HUES48 (cell line): ENCODE data around the gene KCND1.

ENCODE experiments used
- H3K27ac ChIP-seq: one replicate; pipeline ENCODE4 v1.7.0; 2013; ENCODE audit warnings: low read depth, low read length, inconsistent platforms
- H3K27me3 ChIP-seq: 2 replicates; pipeline ENCODE4 v1.6.1; 2013; ENCODE audit warnings: mild to moderate bottlenecking, low read length; ENCODE audit not compliant: control insufficient read depth, insufficient read depth
- H3K36me3 ChIP-seq: 2 replicates; pipeline ENCODE4 v1.6.1; 2013; ENCODE audit warnings: low read length; ENCODE audit not compliant: control insufficient read depth, insufficient read depth
- H3K4me1 ChIP-seq: 2 replicates; pipeline ENCODE4 v1.6.1; 2013; ENCODE audit warnings: mild to moderate bottlenecking, low read length; ENCODE audit not compliant: control insufficient read depth, insufficient read depth
- H3K4me3 ChIP-seq: 2 replicates; pipeline ENCODE4 v1.5.1; 2013; ENCODE audit warnings: mild to moderate bottlenecking, low read depth, low read length
- H3K9ac ChIP-seq: 2 replicates; pipeline ENCODE4 v1.6.1; 2013; ENCODE audit warnings: mild to moderate bottlenecking, low read depth, low read length, moderate library complexity
- H3K9me3 ChIP-seq: 2 replicates; pipeline ENCODE4 v1.6.1; 2013; ENCODE audit warnings: low read length; ENCODE audit not compliant: control insufficient read depth, insufficient read depth

Gene KCND1

DNA sequence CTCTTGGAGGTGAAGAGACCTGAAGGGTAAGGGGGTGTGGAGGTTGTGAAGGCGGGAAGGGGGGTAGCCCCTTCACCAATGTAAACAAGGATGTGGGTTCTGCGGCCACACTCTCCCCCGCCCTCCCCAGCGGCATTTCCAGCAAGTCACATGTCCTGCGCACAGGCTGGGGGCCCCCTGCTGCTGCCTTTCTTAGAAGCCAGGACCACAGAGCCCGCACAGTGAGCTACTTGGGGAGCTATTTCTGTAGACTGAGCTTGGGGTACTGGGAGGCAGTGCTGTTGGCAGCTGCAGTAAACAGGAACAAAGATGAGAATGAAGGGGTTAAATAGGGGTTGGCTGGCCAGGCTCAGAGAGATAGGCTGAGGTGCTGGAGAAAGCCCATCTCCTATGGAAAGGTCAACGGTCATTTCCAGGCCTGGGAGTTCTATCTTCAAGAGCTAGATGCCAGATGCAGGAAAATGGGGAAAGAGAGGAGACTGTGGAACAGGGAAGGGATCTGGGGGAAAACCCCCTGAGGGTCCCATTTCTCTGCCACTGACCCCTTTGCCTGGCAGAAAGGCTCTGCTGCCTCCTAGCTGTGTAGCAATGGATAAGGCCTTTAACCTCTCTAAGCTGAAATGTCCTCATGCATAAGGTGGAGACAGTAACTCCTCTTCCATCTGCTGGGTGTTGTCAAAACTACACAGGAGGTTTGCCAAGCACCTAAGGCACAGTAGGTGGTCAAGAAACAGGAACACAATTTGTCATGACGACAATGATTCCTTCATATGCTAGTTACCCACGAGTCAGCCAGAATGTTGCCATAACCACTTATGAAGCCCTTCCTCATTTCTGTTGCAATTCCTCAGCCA is 34.4 kb downstream of the KCND1 start:
- Histone ChIP-seq H3K9me3 (peaks cover 39% of the 10 kb centered on the region), H3K27ac (peak overlapping the region; percentile 73), H3K9ac (no peak overlapping the region), H3K4me3 (peak overlapping the region; percentile 39; the same call in 1 of the 2 replicates), H3K27me3 (no peaks in the 10 kb centered on the region), H3K36me3 (peaks cover 28% of the 10 kb centered on the region), H3K4me1 (peaks cover 14% of the 10 kb centered on the region; the same call in 1 of the 2 replicates)

DNA sequence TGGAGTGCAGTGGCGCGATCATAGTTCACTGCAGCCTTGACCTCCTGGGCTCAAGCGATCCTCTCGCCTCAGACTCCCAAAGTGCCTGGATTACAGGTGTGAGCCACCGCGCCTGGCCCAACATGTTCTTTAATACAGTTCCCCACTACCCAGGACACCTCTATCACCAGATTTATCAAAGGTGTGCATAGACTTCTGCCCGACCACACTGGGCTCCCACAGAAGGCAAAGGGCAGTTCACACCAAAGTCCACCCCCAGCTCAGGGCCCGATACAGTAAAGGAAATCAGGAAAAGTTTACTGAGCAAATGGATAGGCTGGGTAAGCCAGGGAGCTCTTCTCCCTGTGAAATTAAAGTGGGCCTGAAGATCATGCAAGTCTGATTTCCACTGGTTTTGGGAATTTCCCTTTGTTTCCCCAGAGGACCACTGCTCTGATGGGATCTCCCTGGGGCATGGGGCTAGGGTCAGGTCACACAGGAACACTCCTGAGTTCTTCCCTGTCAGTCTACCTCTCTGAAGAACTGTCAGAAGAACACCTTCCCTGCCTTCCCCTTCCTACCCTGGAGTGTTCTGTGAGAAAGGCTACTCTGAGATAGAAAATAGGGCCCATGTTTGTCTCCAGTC is 35.1 kb downstream of the KCND1 start:
- no peaks in the 10 kb centered on the region for H3K27me3 ChIP-seq
- H3K4me3 ChIP-seq = no peak overlapping the region
- H3K36me3 ChIP-seq = peaks cover 28% of the 10 kb centered on the region
- H3K9ac ChIP-seq = no peak overlapping the region
- H3K9me3 ChIP-seq = peaks cover 38% of the 10 kb centered on the region
- H3K27ac ChIP-seq = peak overlapping the region; percentile 73
- H3K4me1 ChIP-seq = peaks cover 10% of the 10 kb centered on the region; the same call in 1 of the 2 replicates

DNA sequence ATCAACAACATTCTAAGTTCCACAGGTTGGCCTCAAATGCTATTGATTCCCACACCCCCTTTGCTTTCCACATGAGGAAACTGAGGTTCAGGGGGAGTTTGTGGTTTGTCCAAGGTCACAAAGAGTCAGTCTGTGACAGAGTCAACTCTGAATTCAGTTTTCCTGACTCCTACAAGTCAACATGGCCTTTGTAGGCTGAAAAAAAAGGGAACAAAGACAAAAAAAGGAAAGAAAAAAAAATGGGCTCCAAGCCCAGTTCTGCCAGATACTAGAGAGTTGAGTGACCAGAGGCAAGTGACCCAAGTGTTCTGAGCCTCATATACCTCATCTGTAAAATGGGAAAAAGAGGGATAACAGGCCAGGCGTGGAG is 36.4 kb downstream of the KCND1 start:
- H3K4me1 ChIP-seq = peaks cover 10% of the 10 kb centered on the region; the same call in 1 of the 2 replicates
- H3K36me3 ChIP-seq = peaks cover 34% of the 10 kb centered on the region
- H3K9me3 ChIP-seq = peaks cover 34% of the 10 kb centered on the region
- no peak overlapping the region for H3K4me3 ChIP-seq
- H3K27ac ChIP-seq = no peak overlapping the region
- no peak overlapping the region for H3K9ac ChIP-seq
- H3K27me3 ChIP-seq = no peaks in the 10 kb centered on the region

DNA sequence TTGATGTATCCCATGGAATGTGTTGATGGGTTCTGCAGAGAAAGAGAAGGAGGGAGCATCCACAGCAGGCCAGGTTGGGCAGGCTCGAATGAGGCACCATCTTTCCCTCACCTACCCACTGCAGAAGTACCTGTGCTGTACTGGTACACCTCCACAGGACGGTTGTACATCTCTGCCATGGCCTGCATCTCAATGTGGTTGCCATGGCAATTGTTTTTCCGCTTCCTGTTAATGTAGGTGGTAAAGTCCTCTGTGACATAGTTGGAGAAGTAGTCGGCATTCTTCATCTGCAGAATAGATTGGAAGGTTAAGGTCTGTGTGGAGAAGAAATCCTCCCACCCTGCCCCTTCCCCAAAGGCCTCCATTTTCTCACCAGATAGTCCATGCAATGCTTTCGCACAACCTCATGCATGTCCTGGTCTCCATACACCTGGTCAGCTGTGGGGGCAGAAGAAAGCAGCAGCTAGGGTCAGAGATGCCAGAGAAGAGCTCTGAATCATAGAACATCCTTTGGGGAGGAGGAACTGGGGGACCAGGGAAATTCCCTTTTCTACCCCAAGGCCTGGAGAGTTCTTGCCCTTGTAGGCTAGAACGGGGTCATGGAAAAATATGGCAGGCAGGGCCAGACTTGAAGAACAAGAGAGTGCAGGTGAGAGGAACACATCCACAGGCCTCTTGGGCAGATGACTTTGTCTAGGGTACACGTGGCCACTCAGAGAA is 36.9 kb downstream of the KCND1 start:
- Histone ChIP-seq H3K27ac (no peak overlapping the region), H3K9ac (no peak overlapping the region)

DNA sequence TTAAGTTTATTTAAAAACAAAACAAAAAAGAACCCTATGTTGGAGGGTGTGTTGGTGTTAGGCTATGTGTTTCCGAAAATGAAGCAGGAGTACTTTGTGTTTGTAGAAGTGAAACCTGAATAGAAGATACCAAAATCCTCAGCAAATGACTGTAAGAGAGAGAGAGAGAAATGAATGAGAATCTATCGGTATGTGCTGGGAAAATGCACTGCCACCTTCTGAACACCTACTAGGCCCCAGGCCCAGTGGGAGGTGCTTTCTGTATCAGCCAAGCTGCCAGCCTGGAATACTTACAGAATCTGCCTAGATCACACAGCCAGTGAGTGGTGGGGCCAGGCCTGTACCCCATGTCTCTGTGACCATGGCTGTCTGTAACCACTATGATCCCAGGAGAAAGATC is 37.9 kb downstream of the KCND1 start:
- Histone ChIP-seq H3K4me1 (peaks cover 10% of the 10 kb centered on the region; the same call in 1 of the 2 replicates), H3K27ac (no peak overlapping the region), H3K27me3 (no peaks in the 10 kb centered on the region), H3K9ac (no peak overlapping the region), H3K4me3 (no peak overlapping the region), H3K9me3 (peaks cover 33% of the 10 kb centered on the region), H3K36me3 (peaks cover 29% of the 10 kb centered on the region)

More for the DNA sequence above, 36.9 kb downstream of the KCND1 start:
- Histone ChIP-seq H3K36me3 (peaks cover 32% of the 10 kb centered on the region), H3K4me1 (peaks cover 10% of the 10 kb centered on the region; the same call in 1 of the 2 replicates), H3K27me3 (no peaks in the 10 kb centered on the region), H3K9me3 (peaks cover 33% of the 10 kb centered on the region), H3K4me3 (no peak overlapping the region)

DNA sequence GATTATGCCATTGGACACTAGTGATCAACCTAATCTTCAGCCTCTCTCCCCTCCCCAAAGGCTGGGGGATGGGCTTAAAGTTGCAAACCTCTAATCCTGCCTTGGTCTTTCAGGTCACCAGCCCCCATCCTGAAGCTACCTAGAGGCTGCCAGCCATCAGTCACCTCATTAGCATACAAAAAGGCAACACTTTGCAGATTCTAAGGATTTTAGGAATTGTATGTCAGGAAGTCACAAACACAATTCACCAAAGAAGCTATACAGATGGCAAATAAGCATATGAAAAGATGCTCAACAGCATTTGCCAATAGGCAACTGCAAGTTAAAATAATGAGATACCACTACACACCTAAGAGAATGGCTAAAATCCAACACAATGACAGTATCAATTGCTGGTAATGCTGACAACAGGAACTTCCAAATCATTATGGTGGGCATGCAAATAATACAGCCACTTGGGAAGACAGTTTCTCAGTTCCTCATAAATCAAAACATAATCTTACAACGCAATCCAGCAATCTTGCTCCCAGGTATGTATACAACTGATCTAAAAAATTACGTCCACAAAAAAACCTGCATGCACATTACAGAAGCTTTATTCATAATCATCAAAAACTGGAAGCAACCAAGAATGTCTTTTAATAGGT is 43.8 kb downstream of the KCND1 start:
- peaks cover 27% of the 10 kb centered on the region for H3K9me3 ChIP-seq
- H3K36me3 ChIP-seq = peaks cover 36% of the 10 kb centered on the region
- H3K4me3 ChIP-seq = peak overlapping the region; percentile 51
- peak overlapping the region; percentile 98 for H3K27ac ChIP-seq
- H3K9ac ChIP-seq = peak overlapping the region; percentile 40; the same call in 1 of the 2 replicates
- H3K27me3 ChIP-seq = no peaks in the 10 kb centered on the region
- H3K4me1 ChIP-seq = peaks cover 15% of the 10 kb centered on the region

DNA sequence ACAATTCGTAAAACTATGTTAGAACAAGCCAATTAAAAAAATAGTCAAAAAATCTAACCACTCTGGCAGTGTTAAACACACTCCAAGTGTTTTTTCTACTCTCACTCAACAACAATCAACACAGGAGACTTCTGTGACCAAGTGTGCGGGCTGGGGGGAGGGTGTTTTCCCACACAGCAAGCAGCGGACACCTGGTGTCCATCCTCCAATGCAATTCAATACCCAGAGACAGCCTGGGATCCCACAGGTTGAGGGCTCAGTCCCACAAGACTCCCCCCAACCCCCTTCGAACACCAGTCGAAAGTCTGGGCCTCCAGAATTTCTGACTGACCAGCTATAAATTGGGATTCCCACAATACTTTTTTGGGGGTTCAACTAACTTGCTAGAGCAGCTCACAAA is 44.5 kb downstream of the KCND1 start:
- Histone ChIP-seq H3K4me3 (peak overlapping the region; percentile 51), H3K4me1 (peaks cover 15% of the 10 kb centered on the region), H3K9me3 (peaks cover 25% of the 10 kb centered on the region), H3K27me3 (no peaks in the 10 kb centered on the region), H3K36me3 (peaks cover 32% of the 10 kb centered on the region), H3K27ac (peak overlapping the region; percentile 98), H3K9ac (peak overlapping the region; percentile 33; the same call in 1 of the 2 replicates)

DNA sequence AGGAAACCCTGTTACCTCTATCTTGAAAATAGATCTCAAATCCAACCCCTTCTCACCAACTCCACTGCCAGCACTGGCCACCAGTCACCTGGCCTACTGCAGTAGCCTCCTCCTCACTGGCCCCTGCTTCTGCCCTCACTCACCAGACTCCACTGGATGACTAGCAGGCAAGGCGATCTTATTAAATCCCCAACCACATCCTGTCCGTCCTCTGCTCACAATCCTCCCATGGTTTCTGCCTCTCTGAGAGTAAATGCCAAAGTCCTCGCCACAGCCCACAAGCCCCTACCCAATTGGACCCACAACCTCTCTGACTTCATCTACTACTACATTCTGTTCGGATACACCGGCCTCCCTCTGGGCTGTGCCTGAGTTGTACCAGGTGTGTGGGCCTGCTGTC is 47.4 kb downstream of the KCND1 start:
- Histone ChIP-seq H3K9me3 (peaks cover 23% of the 10 kb centered on the region), H3K27ac (no peak overlapping the region), H3K36me3 (peaks cover 23% of the 10 kb centered on the region), H3K27me3 (no peaks in the 10 kb centered on the region), H3K4me1 (peaks cover 28% of the 10 kb centered on the region), H3K9ac (no peak overlapping the region), H3K4me3 (no peak overlapping the region)

DNA sequence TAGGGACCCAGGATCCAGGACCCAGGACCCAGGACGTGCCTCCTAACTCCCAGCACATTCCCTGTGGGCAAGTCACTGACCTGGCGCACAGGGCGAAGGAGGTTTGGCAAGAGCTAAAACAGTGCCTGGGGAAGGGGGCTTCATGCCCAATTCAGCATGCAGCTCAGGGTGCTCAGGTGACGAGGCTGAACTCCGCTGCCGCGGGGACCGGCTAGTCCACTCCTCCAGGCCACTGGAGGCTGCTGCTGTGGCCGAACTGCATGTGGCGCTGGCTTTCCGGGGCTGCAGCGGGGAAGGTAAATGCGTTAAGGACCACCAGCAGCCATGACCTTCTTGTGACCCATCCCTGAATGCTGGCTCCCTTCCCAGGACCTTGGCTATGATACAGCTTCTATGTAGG is 47.9 kb downstream of the KCND1 start:
- Histone ChIP-seq H3K4me3 (no peak overlapping the region), H3K4me1 (peaks cover 28% of the 10 kb centered on the region), H3K27ac (no peak overlapping the region), H3K27me3 (no peaks in the 10 kb centered on the region), H3K36me3 (peaks cover 23% of the 10 kb centered on the region), H3K9me3 (peaks cover 23% of the 10 kb centered on the region), H3K9ac (no peak overlapping the region)

DNA sequence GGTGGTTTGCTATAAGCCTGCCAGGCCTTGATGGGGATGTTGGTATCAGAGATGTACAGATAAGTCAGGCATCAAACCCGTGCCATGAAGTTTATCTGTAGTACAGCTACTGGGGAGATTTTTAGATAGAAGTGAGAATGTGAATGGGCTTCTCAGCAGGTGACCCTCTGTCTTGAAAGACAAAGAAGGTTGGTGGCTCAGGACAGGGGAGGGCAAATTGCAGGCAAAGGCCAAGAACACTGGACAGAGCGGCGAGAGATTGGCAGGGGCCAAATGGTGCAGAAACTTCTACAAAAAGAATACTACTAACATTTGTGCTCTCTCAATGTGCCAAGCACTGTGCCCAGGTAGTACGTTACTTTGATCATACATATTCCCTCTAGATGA is 50.9 kb downstream of the KCND1 start:
- no peak overlapping the region for H3K9ac ChIP-seq
- peaks cover 18% of the 10 kb centered on the region for H3K4me1 ChIP-seq
- H3K4me3 ChIP-seq = peak overlapping the region; percentile 84; the same call in 1 of the 2 replicates
- H3K9me3 ChIP-seq = peaks cover 16% of the 10 kb centered on the region
- peak overlapping the region; percentile 23 for H3K27ac ChIP-seq
- peaks cover 31% of the 10 kb centered on the region for H3K36me3 ChIP-seq
- no peaks in the 10 kb centered on the region for H3K27me3 ChIP-seq
